Islet of Langerhans (tissue), 1 donor: Measurements from ENCODE around the gene CYSRT1.
A peak's percentile ranks its signal among the peaks of the same experiment; 100 is the strongest.

Experiments
- FAIRE-seq: peaks from one replicate; lab custom pipeline; 2011; peaks lifted over from hg19 to GRCh38; lab: Jason Lieb, UNC

The CYSRT1 gene

GRCh38 chr9:137190315-137190856, 34.6 kb upstream of the CYSRT1 start:
- no peak for FAIRE-seq

DNA sequence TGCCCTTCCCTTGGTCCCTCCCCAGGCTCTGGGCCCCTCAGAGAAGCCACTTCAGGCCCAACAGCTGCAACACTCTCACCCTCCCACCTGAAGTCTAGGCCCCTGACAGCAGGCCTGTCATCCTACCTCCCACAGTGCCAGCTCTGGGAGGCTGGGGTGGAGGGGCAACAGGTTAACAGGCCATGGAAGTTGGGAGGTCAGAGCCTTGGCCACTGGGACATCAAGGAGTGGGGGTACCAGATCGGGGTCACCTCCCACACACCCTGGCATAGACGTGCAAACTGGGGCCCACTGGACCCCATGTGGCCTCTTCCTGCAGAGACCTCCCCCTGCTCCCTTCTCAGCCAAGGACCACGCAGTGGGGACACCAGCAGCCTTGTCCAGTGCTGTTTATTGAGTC, 33.7 kb upstream of the CYSRT1 start:
- FAIRE-seq = no peak

- no peak for FAIRE-seq
These were observed 33.1 kb upstream of the CYSRT1 start for GRCh38 chr9:137191691-137192447.

- no peak for FAIRE-seq
These were observed 32.6 kb upstream of the CYSRT1 start for GRCh38 chr9:137192448-137192780.

DNA sequence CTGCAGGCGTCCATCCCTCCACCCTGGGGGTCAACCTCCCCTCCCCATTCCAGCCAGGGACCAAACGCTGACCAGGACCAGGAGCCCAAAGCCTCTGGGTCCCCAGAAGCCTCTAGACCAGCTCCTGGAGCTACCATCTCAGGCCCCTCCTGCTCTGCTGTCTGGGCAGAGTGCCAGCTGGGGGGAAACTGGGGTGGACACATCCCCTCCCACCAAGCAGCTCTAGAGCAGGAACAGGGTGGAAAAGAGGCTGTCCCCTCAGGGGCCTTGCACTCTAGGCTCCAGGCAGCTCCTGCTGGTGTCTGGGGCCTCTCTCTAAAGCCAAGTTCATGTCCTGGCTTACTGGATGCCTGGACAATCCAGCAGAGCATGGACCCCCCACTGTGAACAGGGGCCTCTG, 32.1 kb upstream of the CYSRT1 start:
- FAIRE-seq = no peak

DNA sequence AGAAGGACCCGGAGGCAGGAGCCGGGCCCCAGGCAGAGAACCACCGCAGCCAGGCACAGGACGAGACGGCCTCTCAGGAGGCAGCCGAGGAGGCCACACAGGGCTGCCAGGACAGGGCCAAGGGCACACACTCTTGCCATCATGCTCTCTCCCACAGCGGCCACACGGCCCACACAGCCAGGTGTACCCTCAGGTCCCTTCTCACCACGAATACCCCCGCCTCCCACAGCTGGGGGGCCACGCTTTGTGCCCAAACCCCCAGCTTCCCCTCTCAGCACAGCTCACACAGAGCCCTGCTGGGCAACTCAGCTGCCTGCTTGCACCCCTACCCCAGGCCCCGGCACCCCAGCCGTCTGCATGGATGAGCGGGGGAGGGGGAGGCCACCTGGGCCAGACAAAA, 31.2 kb upstream of the CYSRT1 start:
- no peak for FAIRE-seq

DNA sequence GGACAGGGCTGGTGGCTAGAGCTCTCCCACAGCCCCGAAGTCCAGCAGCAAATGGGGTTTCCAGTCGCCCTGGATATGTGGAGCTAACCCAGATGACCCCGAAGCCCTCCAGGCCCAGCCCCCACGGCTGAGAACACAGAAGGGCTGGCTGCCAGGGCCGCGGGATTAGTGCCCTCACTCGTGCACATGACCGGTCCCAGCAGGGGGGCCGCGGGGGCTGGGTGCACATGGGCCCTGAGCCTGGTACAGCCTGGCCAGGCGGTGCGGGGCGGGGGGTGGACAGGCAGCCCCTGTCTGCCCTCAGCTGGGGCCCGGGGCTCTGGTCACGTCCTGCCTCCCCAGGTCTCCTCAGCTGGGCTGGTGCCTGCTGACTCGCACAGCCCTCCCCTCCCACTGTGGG, 30.6 kb upstream of the CYSRT1 start:
- FAIRE-seq = no peak

- FAIRE-seq = no peak
These were observed 30.1 kb upstream of the CYSRT1 start for GRCh38 chr9:137194909-137195308.

DNA sequence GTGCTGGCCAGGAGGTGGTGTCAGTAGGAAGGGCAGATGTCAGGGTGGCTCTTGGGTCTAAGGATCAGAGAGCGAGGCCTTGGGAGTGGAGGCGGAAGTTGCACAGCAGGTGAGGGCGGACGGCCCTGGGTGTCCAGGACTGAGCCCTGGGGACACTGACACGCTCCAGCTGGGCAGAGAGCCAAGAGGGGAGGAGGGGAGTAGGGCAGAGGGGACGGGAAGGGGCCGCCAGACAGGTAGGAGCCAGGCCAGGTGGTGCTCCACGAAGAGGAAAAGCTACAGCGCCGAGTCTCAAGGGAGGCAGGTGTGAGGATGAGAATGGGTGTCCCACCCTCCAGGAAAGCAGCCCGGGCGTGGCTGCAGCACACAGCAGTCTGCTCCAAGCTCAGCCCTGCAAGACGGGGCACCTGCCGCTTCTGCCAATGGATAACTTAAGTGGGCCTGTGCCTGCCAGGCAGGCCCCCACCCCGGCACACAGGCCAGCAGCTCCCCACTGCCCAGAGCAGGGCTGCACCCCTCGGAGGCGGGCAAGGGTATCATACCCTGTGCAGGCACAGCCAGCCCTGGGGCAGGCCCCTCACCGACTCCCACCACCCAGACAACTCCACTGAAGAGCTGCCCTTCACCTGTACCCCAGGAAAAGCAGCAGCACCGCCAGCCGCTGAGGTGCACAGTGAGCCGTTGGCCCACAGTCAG, 29.3 kb upstream of the CYSRT1 start:
- no peak for FAIRE-seq

- no peak for FAIRE-seq
These were observed 26.7 kb upstream of the CYSRT1 start for GRCh38 chr9:137198051-137198901.

- FAIRE-seq = no peak
These were observed 26.1 kb upstream of the CYSRT1 start for GRCh38 chr9:137198902-137199283.

- FAIRE-seq = no peak
These were observed 25.4 kb upstream of the CYSRT1 start for GRCh38 chr9:137199411-137200121.

GRCh38 chr9:137200311-137201204, 24.4 kb upstream of the CYSRT1 start, which contains the start of gene TPRN:
TSS of gene TPRN (minus strand) at chr9:137200741. CDS start at chr9:137200711, 30 bp downstream.
- peak; percentile 81 for FAIRE-seq

DNA sequence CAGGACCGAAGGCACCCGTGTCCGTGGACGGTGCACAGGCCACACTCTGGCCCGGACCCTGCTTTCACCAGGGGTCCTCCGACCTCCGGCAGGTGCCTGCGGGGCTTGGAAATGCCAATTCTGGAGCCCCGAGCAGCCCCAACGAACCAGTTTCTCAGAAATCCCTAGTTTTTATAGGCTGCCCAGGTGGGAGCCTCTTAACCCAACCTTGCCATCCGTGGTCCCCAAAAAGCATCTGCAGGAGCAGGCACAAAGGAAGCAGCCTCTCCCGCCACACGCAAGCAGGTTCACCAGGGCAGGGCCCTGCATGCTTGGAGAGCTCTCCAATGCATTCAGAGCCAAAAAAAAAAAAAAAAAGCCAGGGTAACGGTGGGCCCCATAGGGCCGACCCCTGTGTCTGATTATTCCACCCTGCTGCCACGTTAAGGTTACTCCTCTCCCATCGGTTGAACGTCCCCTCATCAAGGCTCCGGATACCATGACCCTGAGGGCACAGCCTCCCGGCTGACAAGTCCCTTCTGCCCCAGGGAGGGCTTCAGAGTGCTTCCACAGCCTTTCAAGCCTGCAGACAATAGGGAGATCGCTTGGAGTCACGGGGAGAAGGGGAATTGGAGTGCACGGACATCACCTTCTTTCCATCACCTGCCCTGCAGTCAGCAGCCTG, 23.6 kb upstream of the CYSRT1 start:
- no peak for FAIRE-seq

- FAIRE-seq = no peak
These were observed 22.0 kb upstream of the CYSRT1 start for GRCh38 chr9:137202966-137203365.

DNA sequence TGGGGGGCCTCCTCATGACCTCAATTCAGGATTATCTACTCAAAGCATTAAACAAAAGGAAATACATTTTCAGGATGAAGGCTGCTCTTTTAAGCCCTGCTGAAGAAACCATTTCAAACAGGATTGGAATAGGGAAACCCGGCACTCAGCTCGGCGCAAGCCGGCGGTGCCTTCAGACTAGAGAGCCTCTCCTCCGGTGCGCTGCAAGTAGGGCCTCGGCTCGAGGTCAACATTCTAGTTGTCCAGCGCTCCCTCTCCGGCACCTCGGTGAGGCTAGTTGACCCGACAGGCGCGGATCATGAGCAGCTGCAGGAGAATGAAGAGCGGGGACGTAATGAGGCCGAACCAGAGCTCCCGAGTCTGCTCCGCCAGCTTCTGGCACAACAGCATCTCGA, 20.2 kb upstream of the CYSRT1 start:
- FAIRE-seq = no peak

DNA sequence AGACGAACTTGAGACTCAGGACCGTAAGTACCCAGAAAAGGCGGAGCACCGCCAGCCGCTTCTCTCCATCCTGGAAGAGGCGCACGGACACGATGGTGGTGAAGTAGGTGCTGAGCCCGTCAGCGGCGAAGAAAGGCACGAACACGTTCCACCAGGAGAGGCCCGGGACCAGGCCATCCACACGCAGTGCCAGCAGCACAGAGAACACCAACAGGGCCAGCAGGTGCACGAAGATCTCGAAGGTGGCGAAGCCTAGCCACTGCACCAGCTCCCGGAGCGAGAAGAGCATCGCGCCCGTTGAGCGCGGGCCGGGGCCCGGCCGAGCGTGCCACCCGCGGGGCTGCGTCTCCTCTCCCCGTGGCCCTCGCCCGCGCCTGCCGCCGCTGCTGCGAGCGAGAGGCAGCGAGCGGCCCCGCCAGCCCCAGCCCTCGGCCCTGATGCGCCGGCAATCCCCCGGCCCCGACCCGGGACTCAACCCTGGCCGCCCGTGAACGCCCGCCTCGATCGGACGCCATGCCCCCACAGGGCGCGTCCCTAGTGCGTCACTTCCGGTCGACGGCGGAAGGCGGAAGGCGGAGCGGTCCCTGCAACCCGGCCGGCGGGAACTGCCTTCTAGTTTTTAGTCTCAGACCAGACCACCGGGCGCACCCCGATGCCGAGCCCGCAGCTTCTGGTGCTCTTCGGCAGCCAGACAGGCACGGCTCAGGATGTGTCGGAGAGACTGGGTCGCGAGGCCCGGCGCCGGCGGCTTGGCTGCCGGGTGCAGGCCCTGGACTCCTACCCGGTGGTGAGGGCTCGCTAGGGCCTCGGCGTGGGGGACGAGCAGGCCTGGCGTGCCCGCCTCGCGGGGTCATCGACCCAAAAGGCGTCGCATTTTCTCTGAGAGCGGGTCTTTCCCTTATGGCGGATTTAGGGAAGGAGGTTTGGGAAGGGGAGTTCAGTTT, 19.6 kb upstream of the CYSRT1 start, which contains the start of the genes NDOR1 and TMEM203:
Gene NDOR1 (plus strand): TSS at position 575 of the 944 bp plus-strand sequence. CDS start 78 bp downstream, at position 653.
Gene TMEM203 (minus strand): TSS at position 523 of the 944 bp plus-strand sequence. CDS start 234 bp downstream, at position 289.
- FAIRE-seq = no peak

- FAIRE-seq = no peak
These were observed 18.4 kb upstream of the CYSRT1 start for GRCh38 chr9:137206602-137207001.

DNA sequence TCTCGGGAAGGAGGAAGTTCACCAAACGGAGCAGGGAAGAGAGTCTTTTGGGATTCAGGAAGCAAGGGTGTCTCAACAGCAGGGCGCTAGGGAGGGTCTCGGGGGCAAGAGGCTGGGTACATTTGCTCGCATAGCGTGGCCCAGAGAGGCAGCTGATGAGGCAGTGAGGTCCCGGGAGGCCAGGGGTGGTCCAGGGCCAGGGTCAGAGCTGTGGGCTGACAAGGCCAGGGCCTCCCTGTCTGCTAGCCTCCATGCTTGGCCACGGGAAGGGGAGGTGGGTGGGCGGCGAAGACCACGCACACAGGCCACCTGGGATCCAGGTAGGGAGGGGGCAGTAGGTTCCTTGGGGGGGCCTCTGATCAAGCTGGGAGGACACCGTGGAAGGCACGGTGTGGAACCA, 13.4 kb upstream of the CYSRT1 start:
- FAIRE-seq = no peak
